Endodermal cell (in vitro differentiated cells): Measurements from ENCODE around the gene HMGB1. TPM values are rescaled to one million over a fixed set of nuclear protein-coding genes. Genes with fewer than 3 reads are reported as not detected.

ENCODE experiments used
- DNase-seq: peaks from one replicate; pipeline ENCODE4 v3.0.0-alpha.2; 2017
- H3K27ac ChIP-seq: 2 replicates; pipeline ENCODE4 v1.5.1; 2013; ENCODE audit warnings: mild to moderate bottlenecking, low read depth, low read length, moderate library complexity
- H3K27me3 ChIP-seq: 2 replicates; pipeline ENCODE4 v1.6.1; 2013; ENCODE audit warnings: mild to moderate bottlenecking, low read length, moderate library complexity; ENCODE audit not compliant: insufficient read depth, control insufficient read depth, poor library complexity, severe bottlenecking
- H3K36me3 ChIP-seq: 2 replicates; pipeline ENCODE4 v1.7.0; 2013; ENCODE audit warnings: mild to moderate bottlenecking, low read length, moderate library complexity; ENCODE audit not compliant: control insufficient read depth, insufficient read depth
- H3K4me1 ChIP-seq: one replicate; pipeline ENCODE4 v1.7.0; 2013; ENCODE audit warnings: low read length; ENCODE audit not compliant: control insufficient read depth, insufficient read depth
- H3K4me3 ChIP-seq: 2 replicates; pipeline ENCODE4 v1.5.1; 2013; ENCODE audit warnings: mild to moderate bottlenecking, low read length, moderate library complexity
- H3K9ac ChIP-seq: 2 replicates; pipeline ENCODE4 v1.6.1; 2013; ENCODE audit warnings: mild to moderate bottlenecking, low read length, moderate library complexity; ENCODE audit not compliant: poor library complexity, severe bottlenecking; ENCODE audit errors: extremely low read depth
- H3K9me3 ChIP-seq: 2 replicates; pipeline ENCODE4 v1.6.1; 2013; ENCODE audit warnings: mild to moderate bottlenecking, low read length, moderate library complexity; ENCODE audit not compliant: control insufficient read depth
- H3K27ac Mint-ChIP-seq: 2 replicates; pipeline ENCODE4 v1.8.0; 2020; ENCODE audit warnings: mixed read lengths
- H3K27me3 Mint-ChIP-seq: 2 replicates; pipeline ENCODE4 v1.8.0; 2021; ENCODE audit warnings: mild to moderate bottlenecking, mixed read lengths; ENCODE audit not compliant: insufficient read depth
- H3K36me3 Mint-ChIP-seq: 2 replicates; pipeline ENCODE4 v1.8.0; 2020; ENCODE audit warnings: low read depth, mixed read lengths
- H3K4me1 Mint-ChIP-seq: 2 replicates; pipeline ENCODE4 v1.8.0; 2020; ENCODE audit warnings: mixed read lengths
- H3K4me3 Mint-ChIP-seq: 2 replicates; pipeline ENCODE4 v1.8.0; 2020; ENCODE audit warnings: mild to moderate bottlenecking, moderate library complexity, mixed read lengths
- H3K9me3 Mint-ChIP-seq: 2 replicates; pipeline ENCODE4 v1.8.0; 2020; ENCODE audit warnings: mild to moderate bottlenecking, mixed read lengths
- CTCF ChIP-seq: fragments of 200-600 bp; sonication (generic); conservative IDR thresholded peaks from 2 replicates; pipeline ENCODE4 v1.5.0; 2021; ENCODE audit warnings: antibody characterized with exemption, mild to moderate bottlenecking
- WGBS, 2 experiments: methylation state at CpG; one replicate each; pipeline versions ENCODE4 v1.1.5 to v1.1.7; 2013; ENCODE audit warnings: missing lambda C conversion rate in 2 of 2, mixed read lengths in 1 of 2; ENCODE audit not compliant: insufficient coverage in 1 of 2, insufficient read length in 1 of 2; 5-methylcytosine and 5-hydroxymethylcytosine counted together
- total RNA-seq, 2 donors: library from RNA; stranded (reverse); fragmentation: NEBNext Ultra II Directional in 1 of 2; extraction: Animal tissue kit (Norgen Biotek cat#: 25700) in 1 of 2; gene quantifications; 2 replicates in 1 of 2; 3 replicates in 1 of 2; pipeline ENCODE4 v1.2.1, GENCODE V29; 2021

Gene HMGB1
- total RNA-seq, 2 donors from 2014 or later = 545 to 557 TPM

GRCh38 chr13:30429235-30429634 lies 36.5 kb downstream of the HMGB1 start:
- Histone ChIP-seq H3K36me3 (no peaks in the 10 kb centered on the region), H3K4me1 (no peaks in the 10 kb centered on the region), H3K9me3 (no peaks in the 10 kb centered on the region), H3K4me3 (no peak overlapping the region), H3K27me3 (peaks cover 8% of the 10 kb centered on the region), H3K27ac (no peak overlapping the region), H3K9ac (no peak overlapping the region)
- TF ChIP-seq CTCF = no peak
- Mint-ChIP-seq H3K4me3 (no peak overlapping the region), H3K27me3 (peaks cover 1% of the 10 kb centered on the region), H3K36me3 (no peaks in the 10 kb centered on the region), H3K27ac (no peak overlapping the region), H3K4me1 (no peaks in the 10 kb centered on the region), H3K9me3 (no peaks in the 10 kb centered on the region)
- DNase-seq = no peak
- 95 to 100% methylated on average over 1 to 2 of the region's 3 CpGs for WGBS, 2 experiments

GRCh38 chr13:30423891-30424290 lies 41.8 kb downstream of the HMGB1 start:
- Mint-ChIP-seq H3K36me3 (no peaks in the 10 kb centered on the region), H3K9me3 (no peaks in the 10 kb centered on the region), H3K4me3 (no peak overlapping the region), H3K27me3 (peaks cover 27% of the 10 kb centered on the region), H3K4me1 (peaks cover 10% of the 10 kb centered on the region), H3K27ac (no peak overlapping the region)
- Histone ChIP-seq H3K27ac (no peak overlapping the region), H3K9ac (no peak overlapping the region), H3K4me1 (no peaks in the 10 kb centered on the region), H3K36me3 (no peaks in the 10 kb centered on the region), H3K4me3 (no peak overlapping the region), H3K9me3 (no peaks in the 10 kb centered on the region), H3K27me3 (peaks cover 47% of the 10 kb centered on the region)
- TF ChIP-seq CTCF = no peak
- DNase-seq = no peak
- 89 to 100% methylated on average over 1 to 3 of the region's 3 CpGs for WGBS, 2 experiments

- Histone ChIP-seq H3K27ac (peak within 1 kb of the TSS; percentile 53), H3K9ac (peak within 1 kb of the TSS; percentile 58), H3K36me3 (no peaks in the 10 kb centered on the region), H3K4me1 (no peaks in the 10 kb centered on the region), H3K27me3 (peaks cover 47% of the 10 kb centered on the region), H3K4me3 (peak within 1 kb of the TSS; percentile 88), H3K9me3 (no peaks in the 10 kb centered on the region)
- Mint-ChIP-seq H3K36me3 (no peaks in the 10 kb centered on the region), H3K27me3 (peaks cover 39% of the 10 kb centered on the region), H3K9me3 (no peaks in the 10 kb centered on the region), H3K4me1 (peaks cover 14% of the 10 kb centered on the region), H3K27ac (peak within 1 kb of the TSS; percentile 90), H3K4me3 (peak within 1 kb of the TSS; percentile 71)
- 0 to 2% methylated on average over 8 to 46 of the region's 57 CpGs for WGBS, 2 experiments
- peak; percentile 95 for DNase-seq
- TF ChIP-seq CTCF = no peak
Measured at GRCh38 chr13:30422054-30422839, 43.5 kb downstream of the HMGB1 start, which contains the start of gene UBE2L5. UBE2L5 (plus strand) TSS chr13:30422493; CDS start chr13:30427991, 5,498 bp downstream.
